Suprapubic skin (tissue), 4 donors: ENCODE results near the gene DHCR7. TPM values are rescaled to one million over a fixed set of nuclear protein-coding genes. Genes with fewer than 3 reads are reported as not detected.

Experiments used
- DNase-seq, 2 donors: peaks; one replicate each; pipeline ENCODE4 v3.0.0-alpha.2; 2019; ENCODE audit warnings: low spot score in 2 of 2
- H3K27ac ChIP-seq: fragments of 200-600 bp; sonication (generic); one replicate; pipeline ENCODE4 v1.5.1; 2019
- H3K27me3 ChIP-seq: fragments of 200-600 bp; sonication (generic); one replicate; pipeline ENCODE4 v1.5.1; 2019
- H3K36me3 ChIP-seq: fragments of 200-600 bp; sonication (generic); one replicate; pipeline ENCODE4 v1.5.1; 2019
- H3K4me1 ChIP-seq: fragments of 200-600 bp; sonication (generic); one replicate; pipeline ENCODE4 v1.5.1; 2019
- H3K4me3 ChIP-seq: fragments of 200-600 bp; sonication (generic); one replicate; pipeline ENCODE4 v1.5.1; 2019; ENCODE audit warnings: mild to moderate bottlenecking
- H3K9me3 ChIP-seq: fragments of 200-600 bp; sonication (generic); one replicate; pipeline ENCODE4 v1.5.1; 2019
- CTCF ChIP-seq, 2 donors: fragments of 200-600 bp in 1 of 2; fragments of 450-650 bp in 1 of 2; sonication (generic) in 1 of 2; IDR thresholded peaks; one replicate each; pipeline ENCODE4 v1.5.1; 2016 to 2019; ENCODE audit warnings: antibody characterized with exemption in 2 of 2, mild to moderate bottlenecking in 1 of 2, moderate library complexity in 1 of 2
- EP300 ChIP-seq: sonication (generic); formaldehyde crosslinking; IDR thresholded peaks from one replicate; pipeline ENCODE4 v1.6.1; 2017; ENCODE audit warnings: antibody characterized with exemption
- POLR2A ChIP-seq, 2 donors: fragments of 450-650 bp; IDR thresholded peaks; one replicate each; pipeline ENCODE4 v1.6.1; 2017; ENCODE audit warnings: antibody characterized with exemption in 2 of 2, mild to moderate bottlenecking in 2 of 2, moderate library complexity in 2 of 2
- POLR2AphosphoS5 ChIP-seq, 3 donors: sonication (generic); formaldehyde crosslinking; IDR thresholded peaks; one replicate each; pipeline ENCODE4 v1.6.1; 2017; ENCODE audit warnings: antibody characterized with exemption in 3 of 3
- WGBS: methylation state at CpG from one replicate; pipeline ENCODE4 v1.1.5; 2018; 5-methylcytosine and 5-hydroxymethylcytosine counted together
- total RNA-seq, 4 donors: library from RNA; depleted of rRNA; stranded (reverse); fragments of >200 nt; gene quantifications; one replicate each; pipeline ENCODE4 v1.1.0, GENCODE V29; 2016

Gene DHCR7
- total RNA-seq, 4 donors from 2014 or later, result 41.8 to 140 (median 76.7) TPM

DNA sequence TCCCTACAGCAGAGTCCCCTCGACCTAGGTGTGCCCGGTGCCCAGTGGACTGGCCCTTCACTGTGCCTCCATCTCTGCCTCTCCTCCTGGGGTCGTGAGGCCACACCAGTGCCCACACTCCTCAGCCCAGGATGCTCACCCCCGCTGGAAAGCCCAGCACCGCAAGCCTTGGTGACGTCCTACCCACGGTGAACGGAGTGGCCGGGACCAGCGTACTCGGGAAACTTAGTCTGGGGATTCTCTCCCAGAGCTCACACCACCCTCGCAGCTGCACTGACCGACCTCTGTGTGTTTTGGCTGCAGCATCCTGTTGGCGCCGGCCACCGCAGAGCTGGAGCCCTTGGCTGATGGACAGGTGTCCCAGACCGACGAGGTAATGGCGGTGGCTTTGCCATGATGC is 43.3 kb upstream of the DHCR7 start:
- Histone ChIP-seq H3K36me3 (peaks cover 76% of the 10 kb centered on the region), H3K27ac (no peak overlapping the region), H3K9me3 (no peaks in the 10 kb centered on the region), H3K4me1 (peaks cover 9% of the 10 kb centered on the region), H3K4me3 (no peak overlapping the region), H3K27me3 (no peaks in the 10 kb centered on the region)
- peak in 1 of 2 donors; percentile 62 for DNase-seq
- WGBS, result 90% methylated on average over 2 of the region's 19 CpGs
- no peak for TF ChIP-seq EP300
- TF ChIP-seq CTCF (IDR thresholded peaks at IDR 0.05), result no peak
- no peak for TF ChIP-seq POLR2A (IDR thresholded peaks at IDR 0.05)
- no peak for TF ChIP-seq POLR2AphosphoS5 (IDR thresholded peaks at IDR 0.05)

- peaks cover 9% of the 10 kb centered on the region for H3K4me1 ChIP-seq
- H3K27ac ChIP-seq, result no peak overlapping the region
- peaks cover 75% of the 10 kb centered on the region for H3K36me3 ChIP-seq
- no peaks in the 10 kb centered on the region for H3K9me3 ChIP-seq
- H3K4me3 ChIP-seq, result no peak overlapping the region
- whole genome bisulfite sequencing, result 93% methylated on average over 24 of the region's 28 CpGs
- DNase-seq, result peak in 1 of 2 donors; percentile 76
- TF ChIP-seq EP300 (no peak), POLR2AphosphoS5 (IDR thresholded peaks at IDR 0.05) (no peak), CTCF (IDR thresholded peaks at IDR 0.05) (no peak), POLR2A (IDR thresholded peaks at IDR 0.05) (no peak)
- H3K27me3 ChIP-seq, result no peaks in the 10 kb centered on the region
Observed at GRCh38 chr11:71490731-71491390, 42.7 kb upstream of the DHCR7 start.

DNA sequence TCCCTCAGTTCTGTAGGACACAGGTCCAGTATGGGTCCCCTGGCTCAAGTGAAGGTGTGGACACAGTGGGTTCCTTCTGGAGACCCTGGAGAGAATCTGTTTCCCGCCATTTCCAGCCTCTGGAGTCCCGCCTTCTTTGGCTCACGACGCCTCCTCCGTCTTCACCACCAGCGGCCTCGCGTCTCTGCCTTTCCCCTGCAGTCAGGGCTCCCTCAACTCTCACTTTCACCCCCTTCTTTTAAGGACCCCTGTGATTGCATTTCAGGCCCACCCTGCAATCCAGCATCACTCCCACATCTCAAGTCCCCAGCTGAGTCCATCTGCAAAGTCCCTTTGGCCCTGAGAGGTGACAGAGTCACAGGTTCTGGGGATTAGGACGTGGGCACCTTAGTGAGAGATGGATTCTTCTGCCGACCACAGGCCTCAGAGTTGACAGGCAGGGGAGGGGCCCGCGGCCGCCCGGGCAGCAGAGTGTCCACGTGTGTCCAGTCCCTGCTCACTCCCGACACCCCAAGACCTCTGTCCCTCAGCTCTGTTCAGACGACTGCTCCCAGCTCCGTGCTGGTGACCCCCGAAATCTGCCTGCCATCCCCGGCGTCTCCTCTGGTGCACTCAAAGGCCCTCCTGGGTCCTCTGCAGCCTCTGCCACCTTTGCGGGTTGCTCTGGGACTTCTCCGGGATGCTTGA is 42.0 kb upstream of the DHCR7 start:
- H3K36me3 ChIP-seq, result peaks cover 74% of the 10 kb centered on the region
- no peak overlapping the region for H3K4me3 ChIP-seq
- peaks cover 9% of the 10 kb centered on the region for H3K4me1 ChIP-seq
- TF ChIP-seq POLR2A (IDR thresholded peaks at IDR 0.05) (no peak), CTCF (IDR thresholded peaks at IDR 0.05) (no peak), EP300 (no peak), POLR2AphosphoS5 (IDR thresholded peaks at IDR 0.05) (no peak)
- peak in 1 of 2 donors; percentile 64 for DNase-seq
- WGBS, result 92% methylated on average over 21 of the region's 23 CpGs
- H3K9me3 ChIP-seq, result no peaks in the 10 kb centered on the region
- no peaks in the 10 kb centered on the region for H3K27me3 ChIP-seq
- no peak overlapping the region for H3K27ac ChIP-seq

GRCh38 chr11:71489311-71490043 is 41.3 kb upstream of the DHCR7 start:
- Histone ChIP-seq H3K9me3 (no peaks in the 10 kb centered on the region), H3K27ac (no peak overlapping the region), H3K4me1 (peaks cover 9% of the 10 kb centered on the region), H3K4me3 (no peak overlapping the region), H3K36me3 (peaks cover 74% of the 10 kb centered on the region), H3K27me3 (no peaks in the 10 kb centered on the region)
- WGBS, result 79% methylated on average over 15 of the region's 15 CpGs
- DNase-seq, result peak in 1 of 2 donors; percentile 65
- no peak for TF ChIP-seq EP300

DNA sequence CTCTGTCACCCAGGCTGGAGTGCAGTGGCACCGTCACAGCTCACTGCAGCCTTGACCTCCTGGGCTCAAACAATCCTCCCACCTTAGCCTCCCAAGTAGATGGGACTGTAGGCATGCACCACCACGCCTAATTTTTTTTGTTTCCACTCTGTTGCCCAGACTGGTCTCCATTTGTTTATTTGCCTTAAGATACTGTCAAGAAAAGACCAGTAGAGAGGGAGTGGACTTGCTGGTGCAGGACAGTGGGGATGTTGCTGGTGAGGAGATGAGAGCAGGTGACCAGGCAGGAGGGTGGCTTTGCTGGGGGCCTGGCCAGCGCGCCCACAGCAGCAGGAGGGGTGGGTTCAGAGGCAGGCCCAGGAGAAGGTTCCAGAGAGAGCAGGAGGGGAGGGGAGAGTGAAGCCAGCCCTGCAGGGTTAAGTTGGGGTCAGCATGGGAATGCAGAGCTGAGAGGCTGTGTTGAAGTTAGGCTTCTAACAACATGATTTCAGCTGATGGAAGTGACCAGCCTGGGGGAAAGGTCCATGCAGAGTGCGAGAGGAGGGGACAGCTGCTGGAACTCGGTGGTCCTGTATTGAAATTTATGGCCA is 40.6 kb upstream of the DHCR7 start:
- no peak overlapping the region for H3K4me3 ChIP-seq
- TF ChIP-seq POLR2A (IDR thresholded peaks at IDR 0.05), result no peak
- TF ChIP-seq EP300, result no peak
- TF ChIP-seq CTCF (IDR thresholded peaks at IDR 0.05), result no peak
- no peak for TF ChIP-seq POLR2AphosphoS5 (IDR thresholded peaks at IDR 0.05)
- H3K36me3 ChIP-seq, result peaks cover 75% of the 10 kb centered on the region
- peak in 1 of 2 donors; percentile 21 for DNase-seq
- H3K9me3 ChIP-seq, result no peaks in the 10 kb centered on the region
- peaks cover 9% of the 10 kb centered on the region for H3K4me1 ChIP-seq
- H3K27ac ChIP-seq, result no peak overlapping the region
- no peaks in the 10 kb centered on the region for H3K27me3 ChIP-seq
- 84% methylated on average over 6 of the region's 6 CpGs for WGBS
